Body of pancreas (tissue), 4 donors: ENCODE measurements around the gene MBP.

Experiments
- POLR2A ChIP-seq, 3 donors: fragments of 450-650 bp; IDR thresholded peaks; one replicate each; pipeline ENCODE4 v1.6.1; 2016; ENCODE audit warnings: antibody characterized with exemption in 3 of 3, mild to moderate bottlenecking in 2 of 3
- TF ChIP-seq, protein P1 (sequence below), 7 experiments: fragments of 450-650 bp in 4 of 7; fragments of 200-600 bp in 3 of 7; sonication (generic) in 3 of 7; IDR thresholded peaks; one replicate each; pipeline ENCODE4 v1.5.1; 2016 to 2019; ENCODE audit warnings: antibody characterized with exemption in 7 of 7

DNA sequence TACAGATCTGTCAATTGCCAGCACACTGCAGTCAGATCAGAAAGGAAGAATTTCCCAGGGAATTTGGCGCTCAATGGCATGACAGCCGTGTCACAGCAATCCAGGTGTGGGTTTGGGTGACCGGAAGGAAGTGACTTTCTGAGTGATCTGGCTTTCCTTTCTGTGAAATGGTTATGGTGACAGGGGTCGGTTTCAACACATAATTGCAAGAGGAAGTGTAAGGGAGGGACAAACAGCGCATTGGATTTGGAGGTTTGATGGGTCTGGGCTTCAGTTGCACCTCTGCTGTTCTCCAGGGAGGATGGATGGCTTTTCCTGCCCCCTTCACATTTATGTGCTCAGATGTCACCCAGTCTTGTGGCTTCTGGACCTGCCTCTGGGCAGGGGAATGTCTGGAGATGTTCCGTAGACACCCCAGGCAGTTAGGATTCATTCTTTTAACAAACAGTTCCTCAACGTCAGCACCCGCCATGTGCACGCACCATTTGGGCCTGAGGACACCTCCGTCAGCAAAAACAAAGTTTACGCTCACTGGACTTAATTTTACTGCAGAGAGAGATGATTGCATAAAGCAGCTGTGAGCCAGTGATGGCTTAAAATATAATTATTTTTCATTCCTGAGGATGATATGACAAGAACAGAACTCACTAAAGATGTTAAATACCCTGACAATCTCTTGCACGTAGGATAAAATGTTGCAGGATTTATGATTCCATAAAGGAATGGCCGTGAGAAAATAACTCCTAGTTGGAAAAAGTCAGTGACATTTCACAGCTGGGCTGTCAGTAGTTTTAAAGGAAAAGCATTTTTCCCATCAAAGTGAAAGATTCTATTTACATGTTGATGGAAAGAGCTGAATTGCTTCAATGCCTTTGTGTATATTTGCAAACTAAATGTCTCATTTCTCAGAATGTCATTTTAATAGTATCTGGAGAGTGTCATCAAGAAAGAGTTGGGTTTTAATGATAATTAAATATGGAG lies 36.9 kb downstream of the MBP start:
- TF ChIP-seq, protein P1, sequence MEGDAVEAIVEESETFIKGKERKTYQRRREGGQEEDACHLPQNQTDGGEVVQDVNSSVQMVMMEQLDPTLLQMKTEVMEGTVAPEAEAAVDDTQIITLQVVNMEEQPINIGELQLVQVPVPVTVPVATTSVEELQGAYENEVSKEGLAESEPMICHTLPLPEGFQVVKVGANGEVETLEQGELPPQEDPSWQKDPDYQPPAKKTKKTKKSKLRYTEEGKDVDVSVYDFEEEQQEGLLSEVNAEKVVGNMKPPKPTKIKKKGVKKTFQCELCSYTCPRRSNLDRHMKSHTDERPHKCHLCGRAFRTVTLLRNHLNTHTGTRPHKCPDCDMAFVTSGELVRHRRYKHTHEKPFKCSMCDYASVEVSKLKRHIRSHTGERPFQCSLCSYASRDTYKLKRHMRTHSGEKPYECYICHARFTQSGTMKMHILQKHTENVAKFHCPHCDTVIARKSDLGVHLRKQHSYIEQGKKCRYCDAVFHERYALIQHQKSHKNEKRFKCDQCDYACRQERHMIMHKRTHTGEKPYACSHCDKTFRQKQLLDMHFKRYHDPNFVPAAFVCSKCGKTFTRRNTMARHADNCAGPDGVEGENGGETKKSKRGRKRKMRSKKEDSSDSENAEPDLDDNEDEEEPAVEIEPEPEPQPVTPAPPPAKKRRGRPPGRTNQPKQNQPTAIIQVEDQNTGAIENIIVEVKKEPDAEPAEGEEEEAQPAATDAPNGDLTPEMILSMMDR (IDR thresholded peaks at IDR 0.05): no peak
- no peak for TF ChIP-seq POLR2A (IDR thresholded peaks at IDR 0.05)
